ENCODE data around the gene CHST1. TPM values are rescaled to one million over a fixed set of nuclear protein-coding genes. Genes with fewer than 3 reads are reported as not detected.
A peak's percentile ranks its signal among the peaks of the same experiment; 100 is the strongest.

Gene CHST1
- total RNA-seq, 3 donors from 2014 or later = 0.08 to 0.25 TPM; not detected in 1

- DNase-seq = no peak
- H3K9me3 Mint-ChIP-seq = no peaks in the 10 kb centered on the region
- H3K4me1 Mint-ChIP-seq (ENCODE audit: low read depth) = peaks cover 7% of the 10 kb centered on the region
These were observed 2.7 kb upstream of the CHST1 start for GRCh38 chr11:45667929-45668680.

GRCh38 chr11:45666648-45667642 lies 1.5 kb upstream of the CHST1 start:
- H3K27me3 Mint-ChIP-seq (ENCODE audit: low read depth) = peaks cover 53% of the 10 kb centered on the region
- H3K4me1 Mint-ChIP-seq (ENCODE audit: low read depth) = peaks cover 9% of the 10 kb centered on the region
- ATAC-seq (no peak), DNase-seq (no peak)
- H3K4me3 Mint-ChIP-seq = no peak overlapping the region
- no peaks in the 10 kb centered on the region for H3K9me3 Mint-ChIP-seq
- H3K36me3 Mint-ChIP-seq (ENCODE audit: insufficient read depth) = no peaks in the 10 kb centered on the region

More at GRCh38 chr11:45667929-45668680, 2.7 kb upstream of the CHST1 start:
- no peak overlapping the region for H3K4me3 Mint-ChIP-seq
- ATAC-seq = no peak
- peaks cover 41% of the 10 kb centered on the region for H3K27me3 Mint-ChIP-seq (ENCODE audit: low read depth)
- no peaks in the 10 kb centered on the region for H3K36me3 Mint-ChIP-seq (ENCODE audit: insufficient read depth)

- no peaks in the 10 kb centered on the region for H3K36me3 Mint-ChIP-seq (ENCODE audit: insufficient read depth)
- H3K4me3 Mint-ChIP-seq = peak overlapping the region; percentile 75
These were observed 668 bp upstream of the CHST1 start for GRCh38 chr11:45665933-45666647.

GRCh38 chr11:45664376-45665205 lies 831 bp downstream of the CHST1 start:
- ATAC-seq (peak; percentile 19 to 24), DNase-seq (no peak)
- Mint-ChIP-seq H3K4me3 (peak overlapping the region; percentile 8), H3K27me3 (ENCODE audit: low read depth) (peaks cover 72% of the 10 kb centered on the region), H3K4me1 (ENCODE audit: low read depth) (peaks cover 9% of the 10 kb centered on the region), H3K36me3 (ENCODE audit: insufficient read depth) (no peaks in the 10 kb centered on the region), H3K9me3 (no peaks in the 10 kb centered on the region)

More at GRCh38 chr11:45665933-45666647, 668 bp upstream of the CHST1 start:
- no peaks in the 10 kb centered on the region for H3K9me3 Mint-ChIP-seq
- H3K4me1 Mint-ChIP-seq (ENCODE audit: low read depth) = peaks cover 9% of the 10 kb centered on the region
- ATAC-seq (peak in 1 of 2 donors; percentile 5), DNase-seq (no peak)
- peaks cover 61% of the 10 kb centered on the region for H3K27me3 Mint-ChIP-seq (ENCODE audit: low read depth)

GRCh38 chr11:45663486-45664375 lies 1.7 kb downstream of the CHST1 start:
- ATAC-seq (no peak), DNase-seq (no peak)
- Mint-ChIP-seq H3K27me3 (ENCODE audit: low read depth) (peaks cover 70% of the 10 kb centered on the region), H3K36me3 (ENCODE audit: insufficient read depth) (no peaks in the 10 kb centered on the region), H3K9me3 (no peaks in the 10 kb centered on the region), H3K4me1 (ENCODE audit: low read depth) (peaks cover 9% of the 10 kb centered on the region), H3K4me3 (peak overlapping the region; percentile 38)

- ATAC-seq (peak; percentile 52 to 53), DNase-seq (no peak)
- peak overlapping the region; percentile 38 for H3K4me3 Mint-ChIP-seq
- peaks cover 9% of the 10 kb centered on the region for H3K4me1 Mint-ChIP-seq (ENCODE audit: low read depth)
- peaks cover 66% of the 10 kb centered on the region for H3K27me3 Mint-ChIP-seq (ENCODE audit: low read depth)
- no peaks in the 10 kb centered on the region for H3K36me3 Mint-ChIP-seq (ENCODE audit: insufficient read depth)
- no peaks in the 10 kb centered on the region for H3K9me3 Mint-ChIP-seq
These were observed 2.5 kb downstream of the CHST1 start for GRCh38 chr11:45662665-45663485.

GRCh38 chr11:45662096-45662664 lies 3.2 kb downstream of the CHST1 start:
- DNase-seq = no peak
- Mint-ChIP-seq H3K27me3 (ENCODE audit: low read depth) (peaks cover 59% of the 10 kb centered on the region), H3K4me1 (ENCODE audit: low read depth) (peaks cover 9% of the 10 kb centered on the region), H3K4me3 (no peak overlapping the region), H3K9me3 (no peaks in the 10 kb centered on the region), H3K36me3 (ENCODE audit: insufficient read depth) (no peaks in the 10 kb centered on the region)
- no peak for ATAC-seq

GRCh38 chr11:45661439-45662055 lies 3.9 kb downstream of the CHST1 start:
- peaks cover 53% of the 10 kb centered on the region for H3K27me3 Mint-ChIP-seq (ENCODE audit: low read depth)
- H3K36me3 Mint-ChIP-seq (ENCODE audit: insufficient read depth) = no peaks in the 10 kb centered on the region
- H3K9me3 Mint-ChIP-seq = no peaks in the 10 kb centered on the region
- no peak overlapping the region for H3K4me3 Mint-ChIP-seq
- no peak for ATAC-seq
- H3K4me1 Mint-ChIP-seq (ENCODE audit: low read depth) = peaks cover 9% of the 10 kb centered on the region
- DNase-seq = no peak

GRCh38 chr11:45660729-45661438 lies 4.5 kb downstream of the CHST1 start:
- no peak for DNase-seq
- no peak for ATAC-seq
- Mint-ChIP-seq H3K4me3 (no peak overlapping the region), H3K9me3 (no peaks in the 10 kb centered on the region), H3K36me3 (ENCODE audit: insufficient read depth) (no peaks in the 10 kb centered on the region), H3K27me3 (ENCODE audit: low read depth) (peaks cover 50% of the 10 kb centered on the region), H3K4me1 (ENCODE audit: low read depth) (peaks cover 8% of the 10 kb centered on the region)

- no peaks in the 10 kb centered on the region for H3K9me3 Mint-ChIP-seq
- no peaks in the 10 kb centered on the region for H3K36me3 Mint-ChIP-seq (ENCODE audit: insufficient read depth)
- peaks cover 49% of the 10 kb centered on the region for H3K27me3 Mint-ChIP-seq (ENCODE audit: low read depth)
- H3K4me3 Mint-ChIP-seq = no peak overlapping the region
- no peak for DNase-seq
- ATAC-seq = no peak
- peaks cover 12% of the 10 kb centered on the region for H3K4me1 Mint-ChIP-seq (ENCODE audit: low read depth)
These were observed 5.6 kb downstream of the CHST1 start for GRCh38 chr11:45659818-45660160.

Data from activated T-cell treated with anti-CD3 and anti-CD28 coated beads, Interleukin-2, amount 50 U/mL, for 4 hours (primary cell).